ENCODE results near the gene KAZN. TPM values are rescaled to one million over a fixed set of nuclear protein-coding genes. Genes with fewer than 3 reads are reported as not detected.

Gene KAZN
- total and polyA plus RNA-seq, 2 of the 8 experiments (the other 6 are each of a cell fraction or from before 2014, with no cell fraction given): 3.7 to 11.8 TPM

GRCh38 chr1:15063783-15064182 lies 465.3 kb downstream of the KAZN start (continued):
- TF ChIP-seq JUN (IDR thresholded peaks at IDR 0.05; ENCODE audit: low read depth, low read length): no peak
- no peak for TF ChIP-seq EP300 (IDR thresholded peaks at IDR 0.05; ENCODE audit: borderline replicate concordance in 1 of 2, low read depth in 2 of 2, low read length in 2 of 2)
- TF ChIP-seq BCL11A (IDR thresholded peaks at IDR 0.05; ENCODE audit: low read depth in 2 of 2, low read length in 2 of 2): no peak
- no peak for TF ChIP-seq YY1 (IDR thresholded peaks at IDR 0.05; ENCODE audit: low read depth, low read length)
